GM20000 (cell line): ENCODE measurements around the gene SIRPG.

Experiments
- DNase-seq: peaks from one replicate; pipeline ENCODE4 v3.0.0; 2012; ENCODE audit warnings: low spot score
- TF ChIP-seq, protein P1 (sequence below): IDR thresholded peaks from 2 replicates; pipeline ENCODE4 v1.5.1; 2012; ENCODE audit warnings: mild to moderate bottlenecking, control low read depth; ENCODE audit errors: extremely low read depth, missing control alignments

SIRPG gene

DNA sequence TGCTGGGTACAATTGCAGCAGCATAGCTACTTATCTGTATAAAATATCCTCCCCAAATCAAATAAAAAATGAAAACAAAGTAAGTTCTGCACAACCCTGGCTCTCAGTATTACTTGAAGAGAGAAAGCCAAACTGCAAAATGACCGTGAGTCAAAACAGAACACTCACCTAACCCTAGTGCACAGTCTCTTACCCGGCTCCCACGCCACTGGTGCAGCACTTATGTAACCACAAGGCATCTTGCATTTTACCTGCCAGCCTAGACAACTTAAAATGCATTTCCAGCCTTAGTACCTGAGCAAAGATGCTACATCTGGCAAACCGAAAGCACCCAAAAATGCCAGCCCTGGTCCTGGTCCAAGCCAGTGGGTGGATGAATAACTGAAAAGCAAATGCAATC lies 25.4 kb downstream of the SIRPG start:
- TF ChIP-seq, protein P1, sequence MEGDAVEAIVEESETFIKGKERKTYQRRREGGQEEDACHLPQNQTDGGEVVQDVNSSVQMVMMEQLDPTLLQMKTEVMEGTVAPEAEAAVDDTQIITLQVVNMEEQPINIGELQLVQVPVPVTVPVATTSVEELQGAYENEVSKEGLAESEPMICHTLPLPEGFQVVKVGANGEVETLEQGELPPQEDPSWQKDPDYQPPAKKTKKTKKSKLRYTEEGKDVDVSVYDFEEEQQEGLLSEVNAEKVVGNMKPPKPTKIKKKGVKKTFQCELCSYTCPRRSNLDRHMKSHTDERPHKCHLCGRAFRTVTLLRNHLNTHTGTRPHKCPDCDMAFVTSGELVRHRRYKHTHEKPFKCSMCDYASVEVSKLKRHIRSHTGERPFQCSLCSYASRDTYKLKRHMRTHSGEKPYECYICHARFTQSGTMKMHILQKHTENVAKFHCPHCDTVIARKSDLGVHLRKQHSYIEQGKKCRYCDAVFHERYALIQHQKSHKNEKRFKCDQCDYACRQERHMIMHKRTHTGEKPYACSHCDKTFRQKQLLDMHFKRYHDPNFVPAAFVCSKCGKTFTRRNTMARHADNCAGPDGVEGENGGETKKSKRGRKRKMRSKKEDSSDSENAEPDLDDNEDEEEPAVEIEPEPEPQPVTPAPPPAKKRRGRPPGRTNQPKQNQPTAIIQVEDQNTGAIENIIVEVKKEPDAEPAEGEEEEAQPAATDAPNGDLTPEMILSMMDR = no peak
- DNase-seq = peak; percentile 44

DNA sequence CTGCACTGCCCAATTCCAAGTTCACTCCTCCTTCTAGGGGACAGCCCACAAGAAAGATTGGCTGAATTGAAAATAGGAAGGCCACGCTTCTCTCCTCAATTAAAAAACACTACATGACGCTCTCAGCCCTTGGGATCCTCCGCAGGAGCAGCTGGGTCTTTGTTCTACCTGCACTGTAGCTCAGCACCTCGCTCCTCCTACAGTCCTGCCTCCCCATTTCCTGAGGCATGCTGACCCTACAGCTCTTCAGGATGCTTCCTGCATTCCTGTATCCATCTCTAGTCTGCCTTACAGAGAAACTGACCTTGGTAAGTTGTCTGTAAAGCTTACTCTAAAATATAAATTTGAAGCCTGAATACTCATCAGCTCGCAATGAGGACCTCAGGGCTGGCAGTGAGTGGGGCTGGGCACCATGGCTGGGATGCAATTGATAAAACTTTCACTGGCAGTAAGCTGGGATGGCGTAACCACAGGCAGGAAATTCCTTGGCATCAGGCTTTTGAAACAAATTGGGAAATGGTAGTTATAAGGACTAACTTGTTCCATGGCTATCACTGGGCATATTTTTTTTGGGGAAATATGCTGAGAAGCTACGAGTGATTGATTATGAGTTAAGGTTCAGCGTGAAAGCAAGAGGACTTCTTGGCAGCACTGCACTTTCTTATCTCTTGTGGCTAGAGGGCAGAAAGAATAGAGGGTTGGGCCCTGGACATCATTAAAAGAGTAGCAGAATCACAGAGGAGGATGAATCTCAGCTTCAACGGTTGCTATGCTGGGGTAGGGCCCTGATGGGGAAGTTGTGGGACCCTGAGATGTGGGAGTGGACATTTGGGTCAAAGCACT lies 26.0 kb downstream of the SIRPG start:
- TF ChIP-seq, protein P1 = no peak
- DNase-seq = no peak

DNA sequence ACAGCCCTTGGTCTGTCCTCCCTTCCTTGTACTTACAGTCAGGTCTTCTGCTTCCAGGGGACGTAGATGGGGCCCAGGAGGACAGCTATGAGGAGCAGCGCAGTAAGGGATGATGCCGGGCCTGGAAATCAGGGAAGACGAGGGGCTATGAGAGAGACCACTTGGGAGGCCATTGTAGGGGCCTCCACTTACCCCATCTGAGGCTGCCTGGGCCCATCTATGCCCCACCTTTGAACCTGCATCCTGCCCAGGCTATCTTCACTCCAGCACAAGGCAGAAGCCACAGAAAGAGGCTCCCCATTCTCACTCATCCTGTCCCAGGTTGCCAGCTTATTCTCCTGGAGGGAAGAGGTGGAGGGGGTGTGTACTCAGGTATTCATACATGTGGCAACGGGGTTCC lies 27.4 kb downstream of the SIRPG start:
- DNase-seq = no peak
- TF ChIP-seq, protein P1 = no peak

DNA sequence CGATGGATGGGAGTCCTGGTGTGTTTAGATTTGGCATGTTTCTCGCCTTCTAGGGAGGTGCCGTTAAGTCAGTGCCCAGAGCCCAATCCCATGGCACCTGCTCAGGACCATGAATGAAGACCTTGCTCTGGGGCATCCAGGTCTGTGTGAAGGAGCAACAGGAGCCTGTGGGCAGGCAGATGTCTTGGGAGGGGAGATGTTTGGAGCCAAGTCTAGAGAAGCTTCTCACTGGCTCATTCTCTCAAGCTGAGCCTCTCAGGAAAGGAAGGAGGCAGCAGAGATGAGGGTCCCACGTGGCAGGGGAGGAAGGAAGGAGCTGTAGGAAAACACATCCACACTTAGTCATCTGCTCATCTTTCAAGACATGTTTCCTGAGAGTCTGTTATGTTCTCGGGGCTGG lies 28.3 kb downstream of the SIRPG start:
- no peak for DNase-seq
- TF ChIP-seq, protein P1 = no peak

DNA sequence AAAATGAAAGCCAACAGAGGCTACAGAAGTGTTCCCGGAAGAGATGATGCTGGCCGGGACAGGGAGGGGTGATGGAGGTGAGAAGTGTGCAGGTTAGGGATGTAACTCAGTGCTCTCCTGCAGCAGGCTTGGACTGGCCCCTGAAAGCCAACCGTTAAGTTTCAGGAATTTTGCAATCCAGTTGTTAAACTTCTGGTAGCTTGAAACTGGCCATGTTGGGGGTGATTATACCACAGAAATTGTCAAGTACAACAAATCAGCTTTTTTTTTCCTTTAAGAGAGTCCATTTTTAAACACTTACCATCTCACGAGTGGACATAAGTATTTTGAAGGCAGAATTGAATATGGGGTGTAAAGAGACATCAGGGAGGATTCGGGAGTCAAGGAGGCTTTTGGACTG lies 29.0 kb downstream of the SIRPG start:
- TF ChIP-seq, protein P1 = no peak
- DNase-seq = no peak

DNA sequence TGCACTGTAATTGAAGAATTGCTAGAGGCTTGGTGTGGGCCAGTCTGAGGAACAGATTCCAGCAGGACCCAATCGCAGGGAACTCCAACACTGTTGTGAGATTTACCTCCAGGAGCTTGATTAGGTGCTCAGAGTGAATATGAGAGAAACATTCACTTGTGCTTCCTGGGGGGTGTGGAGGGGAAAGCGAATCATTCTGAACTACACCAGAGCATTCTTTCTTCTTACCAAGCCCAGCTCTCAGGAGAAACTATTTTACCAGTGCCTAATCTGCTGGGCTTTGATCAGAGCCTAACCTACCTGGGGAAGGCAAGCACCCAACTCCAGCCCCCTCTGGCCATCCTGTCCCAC lies 30.4 kb downstream of the SIRPG start:
- TF ChIP-seq, protein P1 = no peak

DNA sequence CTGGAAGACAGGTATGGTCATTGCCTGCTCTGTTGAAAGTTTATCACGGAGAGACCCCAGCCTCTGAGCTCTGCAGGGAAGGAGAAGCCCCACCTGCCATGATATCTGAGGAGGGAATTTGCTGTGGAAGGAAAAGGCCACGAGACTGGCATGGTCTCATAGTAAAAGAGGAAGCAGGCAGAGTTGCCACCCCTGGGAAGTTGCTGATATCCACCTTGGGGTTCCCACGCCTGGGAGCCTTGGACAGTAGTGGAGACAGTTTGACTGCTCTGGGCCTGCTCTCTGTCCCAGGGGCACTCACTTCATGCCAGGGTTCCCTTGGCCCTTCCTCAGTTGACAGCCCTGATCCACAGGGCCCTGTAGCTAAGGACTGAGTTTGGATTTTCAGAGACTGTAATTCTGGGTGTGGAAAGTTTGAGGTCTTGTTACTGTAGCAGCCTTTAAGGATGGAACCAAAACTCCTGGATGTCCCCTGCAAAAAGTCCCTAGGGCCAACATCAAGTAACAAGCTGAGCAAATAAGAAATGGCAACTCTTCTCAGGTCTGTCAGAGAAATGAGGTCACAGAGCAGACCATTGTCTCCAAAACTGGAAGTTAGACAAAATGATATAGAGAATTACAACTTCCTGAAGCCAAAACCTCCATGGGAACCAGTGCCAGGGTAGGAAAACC lies 30.9 kb downstream of the SIRPG start:
- DNase-seq = no peak
- TF ChIP-seq, protein P1 = no peak

More for the DNA sequence above, 30.4 kb downstream of the SIRPG start:
- DNase-seq = no peak
